Activated CD4-positive, alpha-beta T cell treated with anti-CD3 and anti-CD28 coated beads for 48 hours (primary cell): ENCODE data around the gene SHISA8.
A peak's percentile ranks its signal among the peaks of the same experiment; 100 is the strongest.
"Not testable (repeated sequence)": the region's sequence is repeated elsewhere in the genome, so short reads cannot be mapped to it uniquely, and the experiment has no call there.

Experiments used
- DNase-seq: peaks from one replicate; pipeline ENCODE4 v3.0.0-alpha.2; 2020

The SHISA8 gene

GRCh38 chr22:41915035-41915785 is at the start of gene SHISA8:
SHISA8 (minus strand) TSS chr22:41915074; CDS start chr22:41914667, 407 bp downstream.
- DNase-seq: peak; percentile 67

- no peak for DNase-seq
Measured at GRCh38 chr22:41964112-41964491, 49.2 kb upstream of the SHISA8 start.

GRCh38 chr22:41963453-41964111 is 48.7 kb upstream of the SHISA8 start:
- DNase-seq: no peak

GRCh38 chr22:41957941-41958556 is 43.2 kb upstream of the SHISA8 start:
- DNase-seq: no peak

- no peak for DNase-seq
Measured at GRCh38 chr22:41952713-41953112, 37.8 kb upstream of the SHISA8 start.

DNA sequence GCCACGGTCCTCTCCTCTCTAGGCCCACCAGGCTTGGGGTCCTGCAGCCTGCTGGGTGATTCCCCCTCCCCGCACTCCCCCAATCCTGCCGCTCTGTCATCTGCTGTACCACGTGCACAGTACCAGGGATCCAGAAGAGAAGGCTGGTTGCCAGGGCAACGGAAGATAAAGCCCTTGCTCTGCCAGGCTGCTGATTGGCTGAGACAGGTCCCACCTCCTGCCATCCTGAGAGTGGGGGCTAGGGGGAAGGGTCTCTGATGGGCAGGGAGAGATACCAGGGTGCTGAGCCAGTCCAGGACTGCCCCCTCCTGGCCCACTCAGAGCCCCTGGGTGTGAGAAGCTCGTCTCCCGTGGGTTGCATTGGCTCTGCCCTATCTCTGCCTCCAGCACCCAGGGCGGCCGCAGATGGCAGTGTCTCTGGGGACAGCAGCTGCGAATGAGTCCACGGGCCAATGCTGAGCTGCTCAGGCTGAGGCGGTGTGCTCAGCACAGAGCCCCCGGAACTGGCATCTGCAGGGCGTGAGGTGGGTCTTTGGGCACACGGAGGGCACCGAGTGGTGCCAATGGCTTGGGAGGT is 37.1 kb upstream of the SHISA8 start, which contains the start of gene SMIM45:
SMIM45 (plus strand) TSS at position 253 of the 577 bp plus-strand sequence.
- DNase-seq: no peak

DNA sequence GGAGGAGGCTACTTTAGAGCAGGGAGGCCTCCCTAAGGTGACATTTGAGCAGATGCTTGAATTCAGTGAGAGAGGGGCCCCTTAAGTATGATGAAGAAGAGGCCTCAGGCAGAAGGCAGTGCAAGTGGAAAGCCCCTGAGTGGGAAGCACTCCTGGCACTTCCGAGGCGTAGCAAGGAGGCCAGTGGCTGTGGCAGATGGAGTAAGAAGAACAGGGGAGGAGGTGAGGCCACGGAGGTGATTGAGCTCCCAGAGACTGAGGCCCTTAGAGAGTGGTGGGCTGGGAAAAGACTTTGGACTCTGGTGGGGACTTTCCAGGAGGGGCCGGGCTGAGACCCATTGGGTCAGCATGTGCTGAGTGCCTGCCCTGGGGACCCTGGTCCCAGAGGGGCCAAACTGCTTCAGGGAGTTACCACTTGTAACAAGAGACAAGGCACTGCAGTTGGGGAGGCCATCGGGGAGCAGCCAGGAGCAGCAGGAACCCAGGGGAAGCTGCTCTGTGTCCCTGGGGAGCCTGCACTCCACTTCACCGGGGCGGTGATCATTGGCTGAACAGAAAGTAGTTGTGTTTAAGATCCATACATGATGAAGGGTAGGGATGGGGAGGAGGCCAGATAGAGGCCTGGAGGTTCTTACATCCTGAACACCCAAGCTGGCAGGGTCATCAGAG is 34.6 kb upstream of the SHISA8 start:
- DNase-seq: no peak

- DNase-seq: not testable (repeated sequence)
Measured at GRCh38 chr22:41948928-41949296, 34.0 kb upstream of the SHISA8 start.

DNA sequence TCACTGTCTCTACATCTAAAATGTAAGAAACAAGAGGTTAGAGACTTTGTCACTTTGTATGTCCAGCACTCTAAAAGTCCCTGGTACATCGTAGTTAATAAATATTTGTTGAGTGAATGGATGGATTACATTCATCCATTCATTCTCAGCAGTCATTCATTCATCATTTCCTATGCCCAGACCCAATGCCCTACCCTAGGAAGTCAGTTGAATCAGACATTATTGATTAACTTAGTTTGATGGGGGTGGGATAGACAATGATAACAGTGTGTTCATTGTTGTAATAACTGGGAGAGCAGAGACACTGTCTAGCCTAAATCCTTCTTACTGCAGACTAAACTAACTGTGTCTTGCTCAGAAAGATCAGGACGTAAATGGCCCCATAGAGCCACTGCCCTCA is 33.3 kb upstream of the SHISA8 start:
- no peak for DNase-seq

- no peak for DNase-seq
Measured at GRCh38 chr22:41947424-41948080, 32.7 kb upstream of the SHISA8 start.

DNA sequence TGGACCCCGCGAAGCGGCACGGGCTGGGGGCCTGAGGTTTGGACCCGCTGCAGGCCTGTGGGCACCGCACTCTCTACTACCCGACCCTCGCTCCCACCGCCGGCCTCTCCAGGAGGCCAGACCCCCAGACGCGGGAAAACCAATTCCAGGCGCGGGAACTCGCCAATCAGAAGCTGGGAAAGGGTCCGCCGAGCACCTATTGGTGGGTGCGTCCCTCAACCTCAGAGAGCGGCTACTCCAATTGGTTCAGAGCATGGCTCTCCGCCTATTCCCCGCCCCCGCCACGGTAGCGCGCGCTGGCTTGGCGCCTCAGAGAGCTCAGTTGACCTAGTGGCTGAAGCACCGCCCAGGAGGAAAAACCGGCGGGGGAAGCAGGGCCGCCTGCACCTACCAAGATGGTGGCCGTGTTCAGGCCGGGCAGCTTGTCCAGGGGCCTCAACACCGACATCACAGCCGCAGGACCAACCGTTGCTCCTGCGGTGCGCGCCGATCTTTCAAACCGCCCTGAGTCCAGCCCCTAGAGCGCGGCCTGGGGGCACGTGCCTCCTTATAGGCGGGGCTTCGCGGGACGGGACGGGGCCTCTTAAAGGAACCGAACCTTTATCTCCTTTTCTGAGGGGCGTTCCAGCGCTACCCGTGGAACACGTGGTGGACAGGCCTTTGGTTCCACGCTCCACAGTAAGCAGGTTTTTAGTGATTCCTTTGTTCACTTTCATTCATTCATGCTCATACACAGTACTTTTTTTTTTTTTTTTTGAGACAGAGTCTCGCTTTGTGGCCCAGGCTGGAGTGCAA is 32.0 kb upstream of the SHISA8 start, which contains the start of gene CENPM:
CENPM (minus strand) TSS at position 524 of the 795 bp plus-strand sequence; CDS start at position 448, 76 bp downstream.
- DNase-seq: peak; percentile 97

DNA sequence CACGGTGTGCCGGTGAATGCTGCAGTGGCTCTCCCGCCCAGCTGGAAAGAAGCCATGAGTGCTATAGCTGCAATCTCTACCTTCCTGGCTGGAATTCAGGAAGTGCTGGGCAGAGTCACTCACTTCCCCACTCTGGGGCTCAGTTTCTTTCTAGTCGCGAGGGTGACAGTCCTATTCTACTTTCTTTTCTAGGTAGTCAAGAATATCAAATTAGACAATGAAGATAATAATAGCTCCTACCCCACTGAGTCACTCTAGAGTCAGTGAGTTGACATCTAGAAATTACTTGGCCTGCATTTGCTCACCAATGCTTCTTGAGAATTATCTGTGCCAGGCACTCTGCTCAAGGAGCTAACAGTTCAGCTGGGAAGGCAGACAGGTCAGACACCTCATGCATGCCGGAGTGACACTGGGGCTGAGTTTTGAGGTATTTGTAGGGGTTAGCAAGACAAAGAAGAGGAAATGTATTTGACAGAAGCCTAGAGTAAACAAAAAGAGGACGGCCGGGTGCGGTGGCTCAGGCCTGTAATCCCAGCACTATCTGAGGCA is 28.9 kb upstream of the SHISA8 start:
- DNase-seq: peak; percentile 52

GRCh38 chr22:41940832-41941765 is 26.2 kb upstream of the SHISA8 start:
- DNase-seq: peak; percentile 88

GRCh38 chr22:41939981-41940831 is 25.3 kb upstream of the SHISA8 start:
- DNase-seq: peak; percentile 97

- no peak for DNase-seq
Measured at GRCh38 chr22:41936894-41937169, 22.0 kb upstream of the SHISA8 start.

- no peak for DNase-seq
Measured at GRCh38 chr22:41935509-41935908, 20.6 kb upstream of the SHISA8 start.

GRCh38 chr22:41935015-41935351 is 20.1 kb upstream of the SHISA8 start:
- no peak for DNase-seq

- DNase-seq: no peak
Measured at GRCh38 chr22:41934284-41935014, 19.6 kb upstream of the SHISA8 start.
